ENCODE data around the gene BANP.

GRCh38 chr16:88017587-88018101 is 66.4 kb downstream of the BANP start:
- TF ChIP-seq EZH2 (IDR thresholded peaks at IDR 0.05; ENCODE audit: insufficient read depth, poor library complexity, severe bottlenecking) (no peak), EZH2phosphoT487 (IDR thresholded peaks at IDR 0.05; ENCODE audit: insufficient read depth, low read depth) (no peak)

All from GM23248 (cell line).